ENCODE data around the gene KBTBD3. TPM values are rescaled to one million over a fixed set of nuclear protein-coding genes. Genes with fewer than 3 reads are reported as not detected.

KBTBD3 gene
- total RNA-seq, 1 experiment from 2014 or later = 8.8 TPM

DNA sequence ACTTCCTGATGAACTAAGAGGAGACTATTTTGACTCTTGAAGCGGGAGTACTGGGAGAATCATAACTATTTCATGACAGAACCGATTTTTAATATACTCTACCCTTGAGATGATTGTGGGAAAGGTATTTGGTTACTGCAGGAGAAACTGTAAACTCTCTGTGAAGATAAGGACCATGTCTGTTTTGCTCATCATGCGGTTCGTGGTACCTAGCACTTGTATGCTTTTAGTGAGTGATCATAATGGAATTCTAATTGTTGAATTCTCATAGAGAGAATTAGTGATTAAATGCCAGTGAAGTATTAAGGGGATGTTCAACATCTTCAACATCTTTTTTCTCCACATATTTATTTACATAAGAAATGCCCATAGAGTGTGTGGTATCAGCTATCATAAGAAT, 11.7 kb upstream of the KBTBD3 start:
- POLR2A ChIA-PET (ENCODE audit: unreplicated experiment) = no interaction called here

GRCh38 chr11:106087815-106088435, 10.8 kb upstream of the KBTBD3 start:
- peaks cover 73% of the 10 kb centered on the region for H4K20me1 ChIP-seq (ENCODE audit: insufficient read depth)
- peaks cover 84% of the 10 kb centered on the region for H3K79me2 ChIP-seq (ENCODE audit: low read depth)
- H3K4me2 ChIP-seq = peak overlapping the region; percentile 38
- DNase-seq = peak; percentile 21 to 54
- no TSS peak for BruUV-seq (replicated peaks)
- no peak overlapping the region for H2AFZ ChIP-seq
- no peak overlapping the region for H3K4me3 ChIP-seq
- H3K9me3 ChIP-seq (ENCODE audit: insufficient read depth, low read depth) = no peaks in the 10 kb centered on the region
- CTCF ChIA-PET = no interaction called here
- POLR2A ChIA-PET (ENCODE audit: unreplicated experiment) = no interaction called here
- no peaks in the 10 kb centered on the region for H3K9me2 ChIP-seq (ENCODE audit: insufficient read depth)
- no peak overlapping the region for H3K27ac ChIP-seq
- intact Hi-C loops (cut with micrococcal nuclease; ENCODE audit: unreplicated experiment) = loop anchor here (5.0 kb wide), 1 partner anchor 949 kb away; no protein-coding TSS in a partner anchor
- H3F3A ChIP-seq (ENCODE audit: insufficient read depth, low read depth) = peaks cover 18% of the 10 kb centered on the region
- H3K27me3 ChIP-seq (ENCODE audit: insufficient read depth, low read depth) = no peaks in the 10 kb centered on the region
- peaks cover 43% of the 10 kb centered on the region for H3K36me3 ChIP-seq (ENCODE audit: low read depth)
- TF ChIP-seq, protein P1, sequence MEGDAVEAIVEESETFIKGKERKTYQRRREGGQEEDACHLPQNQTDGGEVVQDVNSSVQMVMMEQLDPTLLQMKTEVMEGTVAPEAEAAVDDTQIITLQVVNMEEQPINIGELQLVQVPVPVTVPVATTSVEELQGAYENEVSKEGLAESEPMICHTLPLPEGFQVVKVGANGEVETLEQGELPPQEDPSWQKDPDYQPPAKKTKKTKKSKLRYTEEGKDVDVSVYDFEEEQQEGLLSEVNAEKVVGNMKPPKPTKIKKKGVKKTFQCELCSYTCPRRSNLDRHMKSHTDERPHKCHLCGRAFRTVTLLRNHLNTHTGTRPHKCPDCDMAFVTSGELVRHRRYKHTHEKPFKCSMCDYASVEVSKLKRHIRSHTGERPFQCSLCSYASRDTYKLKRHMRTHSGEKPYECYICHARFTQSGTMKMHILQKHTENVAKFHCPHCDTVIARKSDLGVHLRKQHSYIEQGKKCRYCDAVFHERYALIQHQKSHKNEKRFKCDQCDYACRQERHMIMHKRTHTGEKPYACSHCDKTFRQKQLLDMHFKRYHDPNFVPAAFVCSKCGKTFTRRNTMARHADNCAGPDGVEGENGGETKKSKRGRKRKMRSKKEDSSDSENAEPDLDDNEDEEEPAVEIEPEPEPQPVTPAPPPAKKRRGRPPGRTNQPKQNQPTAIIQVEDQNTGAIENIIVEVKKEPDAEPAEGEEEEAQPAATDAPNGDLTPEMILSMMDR (conservative IDR thresholded peaks at IDR 0.05) = peak; percentile 98
- TF ChIP-seq EZH2 (IDR thresholded peaks at IDR 0.05; ENCODE audit: low read depth) = no peak
- H3K4me1 ChIP-seq (replicated peaks; ENCODE audit: insufficient read depth) = peaks cover 4% of the 10 kb centered on the region; the same call in 1 of the 2 replicates

More for the DNA sequence above, 11.7 kb upstream of the KBTBD3 start:
- H3F3A ChIP-seq (ENCODE audit: insufficient read depth, low read depth) = peaks cover 18% of the 10 kb centered on the region
- peaks cover 77% of the 10 kb centered on the region for H3K79me2 ChIP-seq (ENCODE audit: low read depth)
- TF ChIP-seq, protein P1 (conservative IDR thresholded peaks at IDR 0.05) = no peak
- no peak for TF ChIP-seq EZH2 (IDR thresholded peaks at IDR 0.05; ENCODE audit: low read depth)
- no peaks in the 10 kb centered on the region for H3K9me2 ChIP-seq (ENCODE audit: insufficient read depth)
- peaks cover 66% of the 10 kb centered on the region for H4K20me1 ChIP-seq (ENCODE audit: insufficient read depth)
- no peaks in the 10 kb centered on the region for H3K9me3 ChIP-seq (ENCODE audit: insufficient read depth, low read depth)
- intact Hi-C loops (cut with micrococcal nuclease; ENCODE audit: unreplicated experiment) = loop anchor here (5.0 kb wide), 1 partner anchor 948 kb away; no protein-coding TSS in a partner anchor
- CTCF ChIA-PET = no interaction called here
- BruUV-seq (replicated peaks) = no TSS peak
- no peak overlapping the region for H2AFZ ChIP-seq
- H3K4me2 ChIP-seq = no peak overlapping the region
- no peaks in the 10 kb centered on the region for H3K27me3 ChIP-seq (ENCODE audit: insufficient read depth, low read depth)
- H3K27ac ChIP-seq = no peak overlapping the region
- H3K4me3 ChIP-seq = no peak overlapping the region
- peaks cover 44% of the 10 kb centered on the region for H3K36me3 ChIP-seq (ENCODE audit: low read depth)
- DNase-seq = no peak
- H3K4me1 ChIP-seq (replicated peaks; ENCODE audit: insufficient read depth) = peaks cover 4% of the 10 kb centered on the region; the same call in 1 of the 2 replicates

GRCh38 chr11:106086850-106087249, 9.7 kb upstream of the KBTBD3 start:
- POLR2A ChIA-PET (ENCODE audit: unreplicated experiment) = interaction anchor here (0.6 kb wide), 1 partner anchor 163 kb away, joined by 3 read pairs; no protein-coding TSS in a partner anchor
- Histone ChIP-seq H3K4me3 (no peak overlapping the region), H3F3A (ENCODE audit: insufficient read depth, low read depth) (peaks cover 18% of the 10 kb centered on the region), H2AFZ (no peak overlapping the region), H3K79me2 (ENCODE audit: low read depth) (peaks cover 93% of the 10 kb centered on the region), H3K9me2 (ENCODE audit: insufficient read depth) (no peaks in the 10 kb centered on the region), H3K4me2 (no peak overlapping the region), H3K4me1 (replicated peaks; ENCODE audit: insufficient read depth) (peaks cover 4% of the 10 kb centered on the region; the same call in 1 of the 2 replicates), H4K20me1 (ENCODE audit: insufficient read depth) (peaks cover 78% of the 10 kb centered on the region), H3K27ac (0 out of 2 replicates have a peak overlapping the region, but pooled peaks have one; percentile 6), H3K9me3 (ENCODE audit: insufficient read depth, low read depth) (no peaks in the 10 kb centered on the region), H3K27me3 (ENCODE audit: insufficient read depth, low read depth) (no peaks in the 10 kb centered on the region), H3K36me3 (ENCODE audit: low read depth) (peaks cover 42% of the 10 kb centered on the region)
- TF ChIP-seq EZH2 (IDR thresholded peaks at IDR 0.05; ENCODE audit: low read depth) = no peak
- TF ChIP-seq, protein P1 (conservative IDR thresholded peaks at IDR 0.05) = no peak
- intact Hi-C loops (cut with micrococcal nuclease; ENCODE audit: unreplicated experiment) = loop anchor here (5.0 kb wide), 1 partner anchor 950 kb away; no protein-coding TSS in a partner anchor
- BruUV-seq (replicated peaks) = no TSS peak
- DNase-seq = no peak
- CTCF ChIA-PET = no interaction called here

Data from PC-9 (cell line).